H1 (cell line): ENCODE data around the gene KRTAP5-1. TPM values are rescaled to one million over a fixed set of nuclear protein-coding genes. Genes with fewer than 3 reads are reported as not detected.

Source experiments
- ATF3 ChIP-seq: IDR thresholded peaks from 2 replicates; pipeline ENCODE4 v1.6.1; 2011; ENCODE audit warnings: low read depth, mild to moderate bottlenecking, low read length; ENCODE audit not compliant: insufficient read depth
- BACH1 ChIP-seq: IDR thresholded peaks from 2 replicates; pipeline ENCODE4 v1.6.1; 2012; ENCODE audit warnings: low read length, improper control_type of control experiment
- BRCA1 ChIP-seq: IDR thresholded peaks from 2 replicates; pipeline ENCODE4 v1.6.1; 2012; ENCODE audit warnings: low read depth, low read length, improper control_type of control experiment
- CHD7 ChIP-seq: fragments of 300-600 bp; sonication (generic); IDR thresholded peaks from 2 replicates; pipeline ENCODE4 v1.7.1; 2012; ENCODE audit warnings: low read length, moderate library complexity, mild to moderate bottlenecking, inconsistent platforms; ENCODE audit not compliant: insufficient replicate concordance
- CTCF ChIP-seq, 3 experiments: IDR thresholded peaks; 1 replicate in 2 of 3; 2 replicates in 1 of 3; pipeline versions ENCODE4 v1.5.1 to v1.6.1; 2011; ENCODE audit warnings: low read length in 3 of 3, mild to moderate bottlenecking in 3 of 3, inconsistent platforms in 2 of 3, low read depth in 1 of 3, moderate library complexity in 1 of 3; ENCODE audit not compliant: insufficient read depth in 1 of 3; ENCODE audit errors: control extremely low read depth in 1 of 3
- KDM5A ChIP-seq: fragments of 200-600 bp; IDR thresholded peaks from 2 replicates; pipeline ENCODE4 v1.7.1; 2012; ENCODE audit warnings: mild to moderate bottlenecking, low read length, inconsistent platforms, mixed read lengths
- SP2 ChIP-seq: IDR thresholded peaks from 2 replicates; pipeline ENCODE4 v1.6.1; 2012; ENCODE audit warnings: mild to moderate bottlenecking, low read length, inconsistent platforms
- polyA plus RNA-seq, 7 experiments: library from polyadenylated mRNA; depleted of rRNA in 3 of 7; stranded (reverse) in 5 of 7; unstranded in 2 of 7; fragments of >200 nt in 5 of 7; fragments of 200-250 nt in 2 of 7; gene quantifications; 1 replicate in 5 of 7; 2 replicates in 1 of 7; 4 replicates in 1 of 7; pipeline versions ENCODE4 v1.2.1 to v1.2.3, GENCODE V29; 2011 to 2013; ENCODE audit warnings: missing spikeins in 2 of 7, mixed read lengths in 2 of 7
- total RNA-seq: library from RNA; stranded (reverse); fragmentation: NEBNext Ultra II Directional; extraction: Animal tissue kit (Norgen Biotek cat#: 25700); gene quantifications from 2 replicates; pipeline ENCODE4 v1.2.1, GENCODE V29; 2021

KRTAP5-1 gene
- total and polyA plus RNA-seq, 2 of the 8 experiments (the other 6 are each of a cell fraction or from before 2014, with no cell fraction given), result not detected

GRCh38 chr11:1570896-1571759, 14.0 kb downstream of the KRTAP5-1 start (continued):
- TF ChIP-seq ATF3 (no peak), BRCA1 (no peak), BACH1 (no peak), CHD7 (no peak), KDM5A (no peak), SP2 (no peak), CTCF (IDR thresholded peaks at IDR 0.05; ENCODE audit: control extremely low read depth in 1 of 3, insufficient read depth in 1 of 3, low read depth in 1 of 3, low read length in 3 of 3) (no peak)
